ENCODE data around the gene POLR3GL. TPM values are rescaled to one million over a fixed set of nuclear protein-coding genes. Genes with fewer than 3 reads are reported as not detected.

POLR3GL gene, protein sequence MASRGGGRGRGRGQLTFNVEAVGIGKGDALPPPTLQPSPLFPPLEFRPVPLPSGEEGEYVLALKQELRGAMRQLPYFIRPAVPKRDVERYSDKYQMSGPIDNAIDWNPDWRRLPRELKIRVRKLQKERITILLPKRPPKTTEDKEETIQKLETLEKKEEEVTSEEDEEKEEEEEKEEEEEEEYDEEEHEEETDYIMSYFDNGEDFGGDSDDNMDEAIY
- polyA plus RNA-seq (2013, experiment 1 of 2): 18.0 TPM
- 20.2 TPM for polyA plus RNA-seq (2013, experiment 2 of 2)

DNA sequence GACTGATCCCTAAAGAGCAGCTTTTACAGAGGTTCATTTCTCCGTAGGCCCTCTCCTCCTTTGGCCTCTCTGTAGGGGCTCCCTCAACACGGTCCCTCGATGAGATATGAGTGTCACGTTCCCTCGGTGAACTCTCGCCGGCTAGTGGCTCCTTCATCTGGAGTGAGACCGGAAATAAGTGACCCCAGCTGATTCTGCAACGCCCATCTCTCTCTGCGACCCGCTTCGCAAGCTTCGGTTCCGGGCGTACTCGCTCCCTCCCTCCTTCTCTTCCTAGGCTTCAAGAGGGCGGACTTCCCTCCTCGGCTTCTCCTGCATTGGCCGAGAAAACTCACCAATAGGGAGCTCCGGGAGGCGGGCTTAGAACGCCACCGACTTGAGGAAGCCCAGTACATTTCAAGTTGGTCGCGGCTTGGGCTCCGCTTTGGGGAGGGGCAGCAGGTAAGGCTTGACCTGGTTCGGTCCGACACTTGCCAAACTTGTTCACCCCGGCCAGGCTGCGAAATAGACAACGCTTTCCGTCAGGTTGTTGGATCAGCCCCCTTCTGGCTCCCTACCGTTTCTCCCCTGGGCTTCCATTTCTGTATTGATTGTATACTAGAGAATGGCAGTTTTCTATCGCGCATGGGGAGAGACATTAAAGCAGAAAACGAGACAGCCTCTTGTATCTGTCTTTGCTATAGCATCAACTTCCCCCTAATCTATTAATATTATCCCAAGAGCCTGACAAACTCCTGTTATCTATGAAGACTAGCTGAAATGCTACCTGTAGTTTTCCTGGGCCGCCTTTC is at the start of gene POLR3GL, which contains the start of gene ANKRD34A:
Gene POLR3GL (plus strand): TSS at position 363 of the 791 bp plus-strand sequence. CDS start 10,176 bp downstream, outside the sequence.
Gene ANKRD34A (minus strand): TSS at position 248 of the 791 bp plus-strand sequence. CDS start 2,816 bp downstream, outside the sequence.
- Histone ChIP-seq H2AK5ac (ENCODE audit: low read depth, low read length) (no peak within 1 kb of the TSS), H2BK15ac (ENCODE audit: low read length) (no peak within 1 kb of the TSS), H3K4me3 (ENCODE audit: low read length in 2 of 2) (peak within 1 kb of the TSS; percentile 86 to 95), H4K91ac (ENCODE audit: low read depth, low read length, poor library complexity) (no peak within 1 kb of the TSS), H3K18ac (ENCODE audit: low read length) (peak within 1 kb of the TSS; percentile 34), H3K9me3 (replicated peaks in 1 of 2; ENCODE audit: control insufficient read depth in 2 of 2, insufficient read depth in 1 of 2, low read depth in 1 of 2, low read length in 2 of 2) (peaks cover 6 to 10% of the 10 kb centered on the region in 2 donors), H2BK120ac (ENCODE audit: low read depth, low read length) (no peak within 1 kb of the TSS), H2AFZ (ENCODE audit: low read length) (peak within 1 kb of the TSS; percentile 99), H3K23ac (ENCODE audit: low read depth, low read length, poor library complexity) (no peak within 1 kb of the TSS), H3K4me2 (ENCODE audit: insufficient read depth, low read length, poor library complexity, severe bottlenecking) (peak within 1 kb of the TSS; percentile 72), H2BK12ac (ENCODE audit: low read length) (no peak within 1 kb of the TSS), H2BK5ac (ENCODE audit: low read length) (no peak within 1 kb of the TSS), H3K9ac (ENCODE audit: low read depth, low read length, poor library complexity) (peak within 1 kb of the TSS; percentile 13), H3K4ac (ENCODE audit: low read length) (no peak within 1 kb of the TSS), H3K14ac (ENCODE audit: low read length) (no peak within 1 kb of the TSS), H3K36me3 (replicated peaks in 1 of 2; ENCODE audit: control insufficient read depth in 2 of 2, insufficient read depth in 2 of 2, low read length in 2 of 2) (no peaks in the 10 kb centered on the region), H3K4me1 (ENCODE audit: control insufficient read depth in 2 of 2, insufficient read depth in 1 of 2, low read depth in 1 of 2, low read length in 2 of 2) (peaks cover 13 to 36% of the 10 kb centered on the region in 2 donors), H4K8ac (ENCODE audit: low read depth, low read length) (no peak within 1 kb of the TSS), H3K27ac (replicated peaks; ENCODE audit: low read length) (no peak within 1 kb of the TSS), H3K27me3 (ENCODE audit: control insufficient read depth in 3 of 3, insufficient read depth in 3 of 3, low read depth in 1 of 3, low read length in 3 of 3) (peaks cover 0 to 40% (median 16%) of the 10 kb centered on the region in 3 experiments), H3K79me1 (ENCODE audit: low read depth, low read length) (no peaks in the 10 kb centered on the region)
- DNase-seq (ENCODE audit: low spot score): peak; percentile 83
- no CpG with 5 or more reads among the region's 37 CpGs for WGBS, 2 donors (ENCODE audit: extremely low coverage in 2 of 2, insufficient read length in 2 of 2, insufficient replicate concordance in 1 of 2)

DNA sequence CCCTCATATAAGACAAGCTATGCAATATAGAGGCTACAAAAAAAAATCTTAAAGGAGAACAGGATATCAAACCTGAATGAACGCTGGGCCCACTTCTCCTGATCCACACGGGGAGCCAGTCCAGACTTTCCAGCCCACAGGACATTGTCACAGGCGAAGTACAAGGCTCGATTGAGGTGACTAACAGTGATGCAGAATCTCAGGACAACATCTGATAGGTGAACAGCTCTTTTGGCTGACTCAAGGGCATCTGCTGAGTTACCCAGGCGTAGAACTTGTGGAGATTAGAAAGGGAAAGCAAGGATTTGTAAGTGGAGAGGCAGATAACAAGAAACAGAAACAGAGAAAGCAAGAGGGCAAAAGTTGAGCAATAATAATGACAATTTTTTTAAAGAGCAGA is 47.7 kb upstream of the POLR3GL start:
- H4K91ac ChIP-seq (ENCODE audit: low read depth, low read length, poor library complexity): no peak overlapping the region
- H3K36me3 ChIP-seq (replicated peaks in 1 of 2; ENCODE audit: control insufficient read depth in 2 of 2, insufficient read depth in 2 of 2, low read length in 2 of 2): peaks cover 0 to 49% of the 10 kb centered on the region in 2 donors
- H3K4me3 ChIP-seq (ENCODE audit: low read length in 2 of 2): no peak overlapping the region
- H3K4ac ChIP-seq (ENCODE audit: low read length): no peak overlapping the region
- H2BK120ac ChIP-seq (ENCODE audit: low read depth, low read length): no peak overlapping the region
- no peak overlapping the region for H2BK5ac ChIP-seq (ENCODE audit: low read length)
- no peaks in the 10 kb centered on the region for H3K27me3 ChIP-seq (ENCODE audit: control insufficient read depth in 3 of 3, insufficient read depth in 3 of 3, low read depth in 1 of 3, low read length in 3 of 3)
- H4K8ac ChIP-seq (ENCODE audit: low read depth, low read length): no peak overlapping the region
- H2AK5ac ChIP-seq (ENCODE audit: low read depth, low read length): no peak overlapping the region
- no peak overlapping the region for H2AFZ ChIP-seq (ENCODE audit: low read length)
- H3K9me3 ChIP-seq (replicated peaks in 1 of 2; ENCODE audit: control insufficient read depth in 2 of 2, insufficient read depth in 1 of 2, low read depth in 1 of 2, low read length in 2 of 2): no peaks in the 10 kb centered on the region
- H3K4me1 ChIP-seq (ENCODE audit: control insufficient read depth in 2 of 2, insufficient read depth in 1 of 2, low read depth in 1 of 2, low read length in 2 of 2): peaks cover 2 to 11% of the 10 kb centered on the region in 2 donors
- no peak overlapping the region for H2BK15ac ChIP-seq (ENCODE audit: low read length)
- no peaks in the 10 kb centered on the region for H3K79me1 ChIP-seq (ENCODE audit: low read depth, low read length)
- H3K14ac ChIP-seq (ENCODE audit: low read length): no peak overlapping the region
- WGBS, 2 donors (ENCODE audit: extremely low coverage in 2 of 2, insufficient read length in 2 of 2, insufficient replicate concordance in 1 of 2): no CpG with 5 or more reads among the region's 5 CpGs
- DNase-seq (ENCODE audit: low spot score): no peak
- H3K27ac ChIP-seq (replicated peaks; ENCODE audit: low read length): no peak overlapping the region
- H3K9ac ChIP-seq (ENCODE audit: low read depth, low read length, poor library complexity): no peak overlapping the region
- H3K23ac ChIP-seq (ENCODE audit: low read depth, low read length, poor library complexity): no peak overlapping the region
- no peak overlapping the region for H3K4me2 ChIP-seq (ENCODE audit: insufficient read depth, low read length, poor library complexity, severe bottlenecking)
- H3K18ac ChIP-seq (ENCODE audit: low read length): no peak overlapping the region
- H2BK12ac ChIP-seq (ENCODE audit: low read length): no peak overlapping the region

DNA sequence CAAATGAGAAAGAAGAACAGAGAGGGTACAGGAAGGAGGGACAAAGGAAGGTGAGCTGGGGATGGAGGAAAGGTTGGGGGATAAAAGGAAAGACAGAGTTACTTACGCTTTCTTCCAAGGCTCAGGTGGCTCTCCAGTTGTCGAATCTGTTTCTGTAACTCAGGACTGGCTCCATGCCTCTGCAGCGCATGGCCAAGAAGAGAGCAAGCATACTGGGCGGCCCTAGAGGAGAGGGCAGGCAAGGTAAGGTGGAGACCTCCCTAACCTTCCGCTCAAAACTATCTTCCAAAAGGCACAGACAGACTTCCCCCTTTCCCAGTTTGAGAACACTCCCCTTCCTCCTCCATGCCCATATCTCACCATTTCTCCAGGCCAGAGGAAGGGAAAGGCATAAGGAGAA is 46.9 kb upstream of the POLR3GL start:
- Histone ChIP-seq H3K4ac (ENCODE audit: low read length) (no peak overlapping the region), H2BK120ac (ENCODE audit: low read depth, low read length) (no peak overlapping the region), H3K27me3 (ENCODE audit: control insufficient read depth in 3 of 3, insufficient read depth in 3 of 3, low read depth in 1 of 3, low read length in 3 of 3) (no peaks in the 10 kb centered on the region), H2BK15ac (ENCODE audit: low read length) (no peak overlapping the region), H4K91ac (ENCODE audit: low read depth, low read length, poor library complexity) (no peak overlapping the region), H3K9ac (ENCODE audit: low read depth, low read length, poor library complexity) (peak overlapping the region; percentile 87), H2BK12ac (ENCODE audit: low read length) (no peak overlapping the region), H2AFZ (ENCODE audit: low read length) (peak overlapping the region; percentile 91), H2BK5ac (ENCODE audit: low read length) (no peak overlapping the region), H2AK5ac (ENCODE audit: low read depth, low read length) (no peak overlapping the region), H3K18ac (ENCODE audit: low read length) (no peak overlapping the region), H3K14ac (ENCODE audit: low read length) (no peak overlapping the region), H4K8ac (ENCODE audit: low read depth, low read length) (no peak overlapping the region), H3K4me2 (ENCODE audit: insufficient read depth, low read length, poor library complexity, severe bottlenecking) (no peak overlapping the region), H3K27ac (replicated peaks; ENCODE audit: low read length) (no peak overlapping the region), H3K36me3 (replicated peaks in 1 of 2; ENCODE audit: control insufficient read depth in 2 of 2, insufficient read depth in 2 of 2, low read length in 2 of 2) (peaks cover 0 to 49% of the 10 kb centered on the region in 2 donors), H3K4me3 (ENCODE audit: low read length in 2 of 2) (peak overlapping the region in 1 of 2 donors; percentile 68), H3K79me1 (ENCODE audit: low read depth, low read length) (no peaks in the 10 kb centered on the region), H3K4me1 (ENCODE audit: control insufficient read depth in 2 of 2, insufficient read depth in 1 of 2, low read depth in 1 of 2, low read length in 2 of 2) (peaks cover 2 to 11% of the 10 kb centered on the region in 2 donors), H3K23ac (ENCODE audit: low read depth, low read length, poor library complexity) (no peak overlapping the region), H3K9me3 (replicated peaks in 1 of 2; ENCODE audit: control insufficient read depth in 2 of 2, insufficient read depth in 1 of 2, low read depth in 1 of 2, low read length in 2 of 2) (no peaks in the 10 kb centered on the region)
- no CpG with 5 or more reads among the region's 5 CpGs for WGBS, 2 donors (ENCODE audit: extremely low coverage in 2 of 2, insufficient read length in 2 of 2, insufficient replicate concordance in 1 of 2)
- DNase-seq (ENCODE audit: low spot score): no peak

Measured in neuronal stem cell (in vitro differentiated cells).